Sigmoid colon (tissue), 7 donors: Measurements from ENCODE around the gene CDC42BPA. TPM values are rescaled to one million over a fixed set of nuclear protein-coding genes. Genes with fewer than 3 reads are reported as not detected.

Source experiments
- DNase-seq: peaks from one replicate; pipeline ENCODE4 v3.0.0-alpha.2; 2019
- H3K27ac ChIP-seq, 4 donors: fragments of 200-600 bp; sonication (generic); one replicate each; pipeline ENCODE4 v1.5.1; 2016 to 2019; ENCODE audit warnings: mild to moderate bottlenecking in 1 of 4
- H3K27me3 ChIP-seq, 3 donors: fragments of 200-600 bp; sonication (generic); one replicate each; pipeline ENCODE4 v1.5.1; 2019; ENCODE audit warnings: mild to moderate bottlenecking in 1 of 3
- H3K36me3 ChIP-seq, 4 donors: fragments of 200-600 bp; sonication (generic); one replicate each; pipeline ENCODE4 v1.5.1; 2016 to 2019
- H3K4me1 ChIP-seq, 4 donors: fragments of 200-600 bp; sonication (generic); one replicate each; pipeline ENCODE4 v1.5.1; 2017 to 2019
- H3K4me3 ChIP-seq, 4 donors: fragments of 200-600 bp; sonication (generic); one replicate each; pipeline ENCODE4 v1.5.1; 2017 to 2019; ENCODE audit warnings: mild to moderate bottlenecking in 2 of 4, moderate library complexity in 1 of 4
- H3K9me3 ChIP-seq, 4 donors: fragments of 200-600 bp in 3 of 4; sonication (generic) in 3 of 4; one replicate each; pipeline versions ENCODE4 v1.5.1 to v1.6.1; 2013 to 2019
- EP300 ChIP-seq, 4 donors: sonication (generic); formaldehyde crosslinking; IDR thresholded peaks; one replicate each; pipeline ENCODE4 v1.6.1; 2017; ENCODE audit warnings: antibody characterized with exemption in 4 of 4
- POLR2A ChIP-seq, 2 donors: fragments of 450-650 bp; IDR thresholded peaks; one replicate each; pipeline ENCODE4 v1.6.1; 2016; ENCODE audit warnings: antibody characterized with exemption in 2 of 2, mild to moderate bottlenecking in 2 of 2, moderate library complexity in 2 of 2
- POLR2AphosphoS5 ChIP-seq, 4 donors: sonication (generic); formaldehyde crosslinking; IDR thresholded peaks; one replicate each; pipeline ENCODE4 v1.6.1; 2017; ENCODE audit warnings: antibody characterized with exemption in 4 of 4
- WGBS, 2 donors: extraction: QIAGEN DNeasy Blood & Tissue Kit; methylation state at CpG; one replicate each; pipeline ENCODE4 v1.1.7; 2013; 5-methylcytosine and 5-hydroxymethylcytosine counted together
- intact Hi-C: fragments of 100-400 bp; cut with DNase I; formaldehyde crosslinking; loops from one replicate; pipeline ENCODE4 v1.15.1; 2023
- polyA plus RNA-seq, 3 donors: library from polyadenylated mRNA; stranded (reverse); fragments of 200-250 nt; gene quantifications; one replicate each; pipeline ENCODE4 v1.2.3, GENCODE V29; 2013
- total RNA-seq, 4 donors: library from RNA; depleted of rRNA; stranded (reverse); fragments of >200 nt; gene quantifications; one replicate each; pipeline ENCODE4 v1.1.0, GENCODE V29; 2016
- TF ChIP-seq, protein P1 (sequence below), 4 experiments: fragments of 450-650 bp in 3 of 4; fragments of 200-600 bp in 1 of 4; IDR thresholded peaks; one replicate each; pipeline ENCODE4 v1.5.1; 2016 to 2019; ENCODE audit warnings: antibody characterized with exemption in 4 of 4, mild to moderate bottlenecking in 3 of 4, moderate library complexity in 2 of 4
- donor health status: healthy with polysubstance abuse.
- donor health status: Bipolar disorder and iron deficiency.
- donor health status: healthy.

The CDC42BPA gene
- total and polyA plus RNA-seq, 7 donors = 8.4 to 93.6 (median 60.8) TPM

DNA sequence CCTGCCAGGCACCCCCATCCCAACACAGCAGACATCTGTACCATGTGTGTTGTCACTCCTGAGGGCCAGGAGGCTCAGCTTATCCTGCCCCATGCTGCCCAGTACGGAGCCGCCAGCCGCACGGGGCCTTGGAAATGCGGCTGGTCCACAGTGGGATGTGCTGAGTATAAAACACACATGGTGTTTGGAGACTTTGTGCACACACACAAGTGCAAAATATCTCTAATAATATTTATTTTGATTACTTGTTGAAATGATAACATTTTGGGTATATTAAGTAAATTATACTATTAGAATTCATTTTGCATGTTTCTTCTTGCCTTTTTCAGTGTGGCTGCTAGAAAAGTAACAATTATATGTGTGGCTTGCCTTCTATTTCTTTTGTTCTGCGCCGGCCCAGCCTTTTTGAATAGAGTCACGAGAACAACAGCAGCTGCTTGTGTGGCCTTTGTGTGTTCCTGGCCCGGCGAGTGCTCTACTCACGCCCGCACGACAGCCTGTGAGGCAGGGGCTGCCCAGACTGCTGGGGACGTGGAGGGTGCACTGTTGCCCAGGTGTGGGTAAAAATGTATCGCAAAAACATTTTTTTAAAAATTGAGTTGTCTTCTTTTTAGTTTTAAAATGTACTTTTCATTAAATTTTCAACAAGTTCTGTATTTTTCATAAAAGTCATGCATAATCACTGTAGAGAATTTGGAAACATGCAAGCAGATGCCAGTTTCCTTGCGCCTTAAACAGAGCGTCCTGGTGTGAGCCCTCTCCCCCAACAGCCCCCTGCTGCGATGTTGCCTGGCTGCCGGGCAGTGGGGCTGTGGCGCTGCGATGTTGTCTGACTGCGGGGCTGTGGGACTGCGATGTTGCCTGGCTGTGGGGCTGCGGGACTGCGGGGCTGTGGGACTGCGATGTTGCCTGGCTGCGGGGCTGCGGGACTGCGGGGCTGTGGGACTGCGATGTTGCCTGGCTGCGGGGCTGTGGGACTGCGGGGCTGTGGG, 342.7 kb downstream of the CDC42BPA start:
- Histone ChIP-seq H3K36me3 (peaks cover 0 to 34% (median 18%) of the 10 kb centered on the region in 4 donors), H3K27ac (peak overlapping the region; percentile 77 to 95 (median 89)), H3K27me3 (no peaks in the 10 kb centered on the region), H3K9me3 (no peaks in the 10 kb centered on the region), H3K4me3 (no peak overlapping the region), H3K4me1 (peaks cover 0 to 42% (median 38%) of the 10 kb centered on the region in 4 donors)
- DNase-seq = peak; percentile 58
- TF ChIP-seq EP300 (IDR thresholded peaks at IDR 0.05) = no peak
- no peak for TF ChIP-seq POLR2AphosphoS5 (IDR thresholded peaks at IDR 0.05)
- TF ChIP-seq, protein P1, sequence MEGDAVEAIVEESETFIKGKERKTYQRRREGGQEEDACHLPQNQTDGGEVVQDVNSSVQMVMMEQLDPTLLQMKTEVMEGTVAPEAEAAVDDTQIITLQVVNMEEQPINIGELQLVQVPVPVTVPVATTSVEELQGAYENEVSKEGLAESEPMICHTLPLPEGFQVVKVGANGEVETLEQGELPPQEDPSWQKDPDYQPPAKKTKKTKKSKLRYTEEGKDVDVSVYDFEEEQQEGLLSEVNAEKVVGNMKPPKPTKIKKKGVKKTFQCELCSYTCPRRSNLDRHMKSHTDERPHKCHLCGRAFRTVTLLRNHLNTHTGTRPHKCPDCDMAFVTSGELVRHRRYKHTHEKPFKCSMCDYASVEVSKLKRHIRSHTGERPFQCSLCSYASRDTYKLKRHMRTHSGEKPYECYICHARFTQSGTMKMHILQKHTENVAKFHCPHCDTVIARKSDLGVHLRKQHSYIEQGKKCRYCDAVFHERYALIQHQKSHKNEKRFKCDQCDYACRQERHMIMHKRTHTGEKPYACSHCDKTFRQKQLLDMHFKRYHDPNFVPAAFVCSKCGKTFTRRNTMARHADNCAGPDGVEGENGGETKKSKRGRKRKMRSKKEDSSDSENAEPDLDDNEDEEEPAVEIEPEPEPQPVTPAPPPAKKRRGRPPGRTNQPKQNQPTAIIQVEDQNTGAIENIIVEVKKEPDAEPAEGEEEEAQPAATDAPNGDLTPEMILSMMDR (IDR thresholded peaks at IDR 0.05) = no peak
- TF ChIP-seq POLR2A (IDR thresholded peaks at IDR 0.05) = no peak
- intact Hi-C loops = loop anchor here (10.0 kb wide), 2 partner anchors 339 to 341 kb away; partner anchors contain the start of gene CDC42BPA
- 93 to 95% methylated on average over 29 to 30 of the region's 32 CpGs for WGBS, 2 donors

DNA sequence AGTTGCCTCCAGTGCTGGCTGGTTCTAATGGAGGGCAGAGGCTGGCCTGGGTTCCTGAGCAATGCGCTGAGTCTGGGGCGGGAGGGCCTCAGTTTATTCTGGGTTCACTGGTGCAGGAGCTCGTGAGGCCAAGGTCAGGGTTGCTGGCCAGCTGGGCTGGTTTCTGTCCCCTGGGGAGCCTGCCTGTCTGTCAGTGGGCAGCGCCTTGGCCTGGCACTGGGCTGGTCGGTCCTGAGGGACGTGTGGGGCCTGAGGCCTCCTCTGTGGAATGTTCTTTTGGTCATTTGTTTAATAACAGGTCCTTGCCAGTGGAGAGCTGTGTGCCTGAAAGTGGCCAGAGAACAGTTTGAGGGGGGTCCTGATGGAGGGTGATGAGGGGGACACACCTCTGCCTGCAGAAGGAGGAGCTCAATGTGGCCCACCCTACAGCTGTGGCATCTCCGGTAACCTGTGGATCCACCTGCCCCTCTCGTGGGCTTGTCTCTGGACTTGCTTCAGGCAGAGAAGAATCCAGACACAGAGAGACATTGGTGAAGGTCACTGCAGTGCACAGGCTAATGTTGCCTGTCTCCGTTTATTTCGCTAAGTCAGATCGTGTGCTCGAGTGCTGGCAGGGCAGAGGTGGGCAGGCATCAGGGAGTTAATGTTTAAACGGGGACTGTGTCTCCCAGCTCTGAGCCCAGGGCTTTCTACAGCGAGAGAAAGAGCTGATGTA, 343.6 kb downstream of the CDC42BPA start:
- H3K27me3 ChIP-seq = no peaks in the 10 kb centered on the region
- no peaks in the 10 kb centered on the region for H3K9me3 ChIP-seq
- H3K4me1 ChIP-seq = peaks cover 0 to 42% (median 38%) of the 10 kb centered on the region in 4 donors
- no peak for TF ChIP-seq POLR2A (IDR thresholded peaks at IDR 0.05)
- TF ChIP-seq POLR2AphosphoS5 (IDR thresholded peaks at IDR 0.05) = no peak
- TF ChIP-seq, protein P1 (IDR thresholded peaks at IDR 0.05) = no peak
- TF ChIP-seq EP300 (IDR thresholded peaks at IDR 0.05) = no peak
- peak; percentile 74 for DNase-seq
- no peak overlapping the region for H3K4me3 ChIP-seq
- H3K36me3 ChIP-seq = peaks cover 0 to 34% (median 15%) of the 10 kb centered on the region in 4 donors
- intact Hi-C loops = loop anchor here (10.0 kb wide), 2 partner anchors 340 kb away; partner anchors contain the start of gene CDC42BPA
- peak overlapping the region; percentile 77 to 95 (median 89) for H3K27ac ChIP-seq
- 53 to 75% methylated on average over 14 of the region's 14 CpGs for WGBS, 2 donors

DNA sequence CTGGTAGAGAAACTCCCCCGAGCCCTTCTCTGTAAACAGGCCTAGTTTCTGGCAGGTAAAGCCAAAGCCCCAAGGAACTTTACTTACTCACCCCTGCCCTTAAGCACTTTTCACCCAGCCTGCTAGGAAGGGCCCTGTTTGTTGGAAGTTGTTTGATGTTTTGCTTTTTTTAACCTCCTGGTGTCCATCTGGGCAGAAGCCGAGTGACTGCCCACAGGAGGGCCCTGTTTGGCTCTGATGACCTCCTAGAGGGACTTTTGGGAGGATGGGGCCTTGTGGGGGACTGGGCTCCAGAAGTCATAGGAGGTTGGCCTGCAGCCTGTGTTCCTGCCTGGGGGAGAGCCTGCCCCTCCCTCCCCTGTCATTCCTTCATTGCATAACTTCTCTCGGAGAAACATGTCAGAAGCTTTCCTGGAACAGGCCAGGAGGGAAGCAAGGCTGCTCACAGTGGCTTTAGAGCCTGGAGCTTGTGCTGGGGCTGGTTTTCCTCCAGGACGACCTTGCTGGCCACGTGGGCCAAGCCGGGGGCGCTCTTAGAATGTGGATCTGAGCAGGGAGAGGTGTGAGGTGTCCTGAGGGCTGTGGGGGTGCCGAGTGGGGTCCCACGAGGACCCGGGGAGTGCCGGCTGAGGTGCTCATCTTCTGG, 344.3 kb downstream of the CDC42BPA start:
- no peak overlapping the region for H3K4me3 ChIP-seq
- peak; percentile 91 for DNase-seq
- H3K9me3 ChIP-seq = no peaks in the 10 kb centered on the region
- WGBS, 2 donors = 66 to 76% methylated on average over 11 of the region's 11 CpGs
- TF ChIP-seq POLR2AphosphoS5 (IDR thresholded peaks at IDR 0.05) (peak; percentile 69 to 89 (median 76)), EP300 (IDR thresholded peaks at IDR 0.05) (peak in 2 of 4 donors; percentile 65 to 78), POLR2A (IDR thresholded peaks at IDR 0.05) (no peak)
- TF ChIP-seq, protein P1 (IDR thresholded peaks at IDR 0.05) = no peak
- H3K4me1 ChIP-seq = peaks cover 0 to 39% (median 37%) of the 10 kb centered on the region in 4 donors
- H3K36me3 ChIP-seq = peaks cover 0 to 27% (median 15%) of the 10 kb centered on the region in 4 donors
- intact Hi-C loops = loop anchor here (2.0 to 10.0 kb wide), 3 partner anchors 31 to 341 kb away; partner anchors contain the start of gene CDC42BPA
- peak overlapping the region; percentile 77 to 95 (median 89) for H3K27ac ChIP-seq
- H3K27me3 ChIP-seq = no peaks in the 10 kb centered on the region

DNA sequence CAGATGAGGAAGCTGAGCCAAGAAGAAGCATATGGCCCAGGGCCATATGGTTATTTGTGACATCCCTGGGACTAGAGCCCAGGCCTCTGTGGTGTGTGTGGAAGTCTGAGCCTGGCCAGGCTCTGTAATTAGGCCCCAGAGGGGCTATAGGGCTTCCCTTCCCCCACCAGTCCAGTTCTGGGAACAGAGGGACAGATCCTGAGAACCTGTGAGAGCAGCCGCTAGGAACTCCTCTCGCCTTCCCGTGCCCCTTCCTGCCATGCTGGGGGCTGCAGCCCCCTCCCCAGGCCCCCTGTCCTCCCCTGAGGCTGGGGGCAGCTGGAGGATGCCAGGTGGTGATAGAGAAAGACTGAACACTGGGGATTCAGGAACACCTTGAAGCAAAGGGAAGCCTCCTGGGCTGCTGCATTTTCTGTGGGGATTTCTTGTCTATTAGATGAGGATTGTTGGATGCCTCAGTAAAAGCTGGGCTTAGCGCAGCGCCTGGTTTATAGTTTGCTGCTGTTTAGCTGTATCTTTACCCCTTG, 344.9 kb downstream of the CDC42BPA start:
- Histone ChIP-seq H3K4me1 (peaks cover 0 to 39% (median 37%) of the 10 kb centered on the region in 4 donors), H3K27ac (peak overlapping the region; percentile 77 to 95 (median 89)), H3K9me3 (no peaks in the 10 kb centered on the region), H3K27me3 (no peaks in the 10 kb centered on the region), H3K36me3 (peaks cover 0 to 21% (median 12%) of the 10 kb centered on the region in 4 donors), H3K4me3 (no peak overlapping the region)
- DNase-seq = peak; percentile 93
- TF ChIP-seq EP300 (IDR thresholded peaks at IDR 0.05) = peak in 2 of 4 donors; percentile 11 to 39
- peak; percentile 43 to 68 (median 65) for TF ChIP-seq POLR2AphosphoS5 (IDR thresholded peaks at IDR 0.05)
- TF ChIP-seq, protein P1 (IDR thresholded peaks at IDR 0.05) = no peak
- TF ChIP-seq POLR2A (IDR thresholded peaks at IDR 0.05) = no peak
- intact Hi-C loops = loop anchor here (2.0 to 10.0 kb wide), 3 partner anchors 31 to 341 kb away; partner anchors contain the start of gene CDC42BPA
- WGBS, 2 donors = 92 to 94% methylated on average over 5 of the region's 5 CpGs
